Aorta (tissue), 5 donors: ENCODE measurements around the gene SERPINB12. TPM values are rescaled to one million over a fixed set of nuclear protein-coding genes. Genes with fewer than 3 reads are reported as not detected.

ENCODE experiments used
- ATAC-seq: fragments of 200-7000 bp; cut with Tn5 transposase; one replicate; pipeline ENCODE4 v1.9.1; 2022; ENCODE audit warnings: moderate library complexity; ENCODE audit not compliant: low FRiP score
- DNase-seq, 2 donors: peaks; one replicate each; pipeline ENCODE4 v3.0.0-alpha.2; 2020
- H3K27ac ChIP-seq, 2 donors: one replicate each; pipeline ENCODE4 v1.5.1; 2013; ENCODE audit warnings: low read length in 2 of 2, mild to moderate bottlenecking in 2 of 2, moderate library complexity in 2 of 2, control low read depth in 1 of 2, inconsistent platforms in 1 of 2, low read depth in 1 of 2
- H3K27me3 ChIP-seq, 2 donors: one replicate each; pipeline ENCODE4 v1.6.1; 2013; ENCODE audit warnings: control low read depth in 1 of 2, low read length in 1 of 2, mild to moderate bottlenecking in 1 of 2, moderate library complexity in 1 of 2; ENCODE audit not compliant: insufficient read depth in 2 of 2, control insufficient read depth in 1 of 2
- H3K36me3 ChIP-seq, 2 donors: one replicate each; pipeline ENCODE4 v1.6.1; 2013; ENCODE audit warnings: control low read depth in 1 of 2, low read length in 1 of 2, mild to moderate bottlenecking in 1 of 2; ENCODE audit not compliant: insufficient read depth in 2 of 2, control insufficient read depth in 1 of 2
- H3K4me1 ChIP-seq, 2 donors: one replicate each; pipeline ENCODE4 v1.6.1; 2013; ENCODE audit warnings: low read length in 2 of 2, control low read depth in 1 of 2, mild to moderate bottlenecking in 1 of 2, moderate library complexity in 1 of 2; ENCODE audit not compliant: insufficient read depth in 2 of 2, control insufficient read depth in 1 of 2
- H3K4me3 ChIP-seq, 2 donors: one replicate each; pipeline ENCODE4 v1.5.1; 2013; ENCODE audit warnings: low read length in 2 of 2, control low read depth in 1 of 2, mild to moderate bottlenecking in 1 of 2
- H3K9me3 ChIP-seq: one replicate; pipeline ENCODE4 v1.6.1; 2013; ENCODE audit warnings: mild to moderate bottlenecking, low read length; ENCODE audit not compliant: control insufficient read depth
- WGBS, 2 donors: extraction: QIAGEN DNeasy Blood & Tissue Kit; methylation state at CpG; one replicate each; pipeline ENCODE4 v1.1.7; 2013; 5-methylcytosine and 5-hydroxymethylcytosine counted together
- intact Hi-C, 2 donors: fragments of 100-400 bp; cut with DNase I; formaldehyde crosslinking; loops; one replicate each; pipeline versions ENCODE4 v1.14.2 to v1.15.0; 2022
- polyA plus RNA-seq, 2 donors: library from polyadenylated mRNA; stranded (reverse); fragments of 200-250 nt; gene quantifications; one replicate each; pipeline ENCODE4 v1.2.3, GENCODE V29; 2013
- total RNA-seq, 2 donors: library from RNA; stranded (reverse); fragmentation: NEBNext Ultra II Directional; extraction: Animal tissue kit (Norgen Biotek cat#: 25700); gene quantifications; one replicate each; pipeline ENCODE4 v1.2.1, GENCODE V29; 2021
- donor health status: healthy with polysubstance abuse.
- donor health status: Bipolar disorder and iron deficiency.
- donor health status: DM: no; HTN: no; CAD: no.
- donor health status: DM: no; HTN: no; CAD: no.
- donor health status: DM: yes; HTN: yes; CAD: no.

SERPINB12 gene
- total and polyA plus RNA-seq, 4 donors: not detected

GRCh38 chr18:63514888-63515678 is 27.1 kb upstream of the SERPINB12 start:
- no peaks in the 10 kb centered on the region for H3K4me1 ChIP-seq
- 55 to 58% methylated on average over 9 of the region's 9 CpGs for WGBS, 2 donors
- intact Hi-C loops: loop anchor here (5.0 to 10.0 kb wide), 2 partner anchors 422 to 480 kb away; no protein-coding TSS in a partner anchor

GRCh38 chr18:63515801-63516200 is 26.4 kb upstream of the SERPINB12 start:
- H3K27ac ChIP-seq: no peak overlapping the region
- DNase-seq: no peak
- H3K27me3 ChIP-seq: no peaks in the 10 kb centered on the region
- intact Hi-C loops: loop anchor here (2.0 to 10.0 kb wide), 3 partner anchors 71 to 479 kb away; partner anchors contain the start of gene SERPINB13 (in 1 of the 2)
- WGBS, 2 donors: 0% methylated on average over 1 of the region's 1 CpG
- ATAC-seq: no peak
- no peaks in the 10 kb centered on the region for H3K36me3 ChIP-seq
- no peak overlapping the region for H3K4me3 ChIP-seq
- no peaks in the 10 kb centered on the region for H3K4me1 ChIP-seq
- no peaks in the 10 kb centered on the region for H3K9me3 ChIP-seq

More at GRCh38 chr18:63514888-63515678, 27.1 kb upstream of the SERPINB12 start:
- DNase-seq: no peak
- Histone ChIP-seq H3K4me3 (no peak overlapping the region), H3K27ac (no peak overlapping the region), H3K9me3 (no peaks in the 10 kb centered on the region), H3K27me3 (no peaks in the 10 kb centered on the region), H3K36me3 (no peaks in the 10 kb centered on the region)
- ATAC-seq: no peak

GRCh38 chr18:63518178-63519012 is 23.8 kb upstream of the SERPINB12 start:
- no peaks in the 10 kb centered on the region for H3K4me1 ChIP-seq
- DNase-seq (peak in 1 of 2 donors; percentile 44), ATAC-seq (peak; percentile 77)
- no peaks in the 10 kb centered on the region for H3K36me3 ChIP-seq
- intact Hi-C loops: loop anchor here (1.0 to 10.0 kb wide), 5 partner anchors 60 to 476 kb away; no protein-coding TSS in a partner anchor
- no peak overlapping the region for H3K27ac ChIP-seq
- H3K4me3 ChIP-seq: no peak overlapping the region
- H3K9me3 ChIP-seq: no peaks in the 10 kb centered on the region
- WGBS, 2 donors: 25 to 27% methylated on average over 16 of the region's 16 CpGs
- no peaks in the 10 kb centered on the region for H3K27me3 ChIP-seq

- no peak overlapping the region for H3K4me3 ChIP-seq
- H3K27me3 ChIP-seq: no peaks in the 10 kb centered on the region
- no peaks in the 10 kb centered on the region for H3K36me3 ChIP-seq
- 77 to 79% methylated on average over 3 of the region's 3 CpGs for WGBS, 2 donors
- DNase-seq (no peak), ATAC-seq (no peak)
- H3K27ac ChIP-seq: no peak overlapping the region
- no peaks in the 10 kb centered on the region for H3K9me3 ChIP-seq
- intact Hi-C loops: loop anchor here in 1 of 2 donors (2.0 to 5.0 kb wide), 2 partner anchors 327 to 417 kb away; no protein-coding TSS in a partner anchor
- H3K4me1 ChIP-seq: no peaks in the 10 kb centered on the region
Measured at GRCh38 chr18:63520053-63520685, 22.0 kb upstream of the SERPINB12 start.

- no peaks in the 10 kb centered on the region for H3K36me3 ChIP-seq
- no peaks in the 10 kb centered on the region for H3K4me1 ChIP-seq
- H3K27me3 ChIP-seq: no peaks in the 10 kb centered on the region
- ATAC-seq (no peak), DNase-seq (no peak)
- WGBS, 2 donors: 55 to 60% methylated on average over 4 of the region's 4 CpGs
- no peak overlapping the region for H3K4me3 ChIP-seq
- H3K9me3 ChIP-seq: no peaks in the 10 kb centered on the region
- intact Hi-C loops: loop anchor here in 1 of 2 donors (5.0 kb wide), 1 partner anchor 324 kb away; no protein-coding TSS in a partner anchor
- H3K27ac ChIP-seq: no peak overlapping the region
Measured at GRCh38 chr18:63523660-63524059, 18.5 kb upstream of the SERPINB12 start.

- ATAC-seq (no peak), DNase-seq (no peak)
- Histone ChIP-seq H3K9me3 (no peaks in the 10 kb centered on the region), H3K4me1 (no peaks in the 10 kb centered on the region), H3K27ac (no peak overlapping the region), H3K27me3 (no peaks in the 10 kb centered on the region), H3K4me3 (no peak overlapping the region), H3K36me3 (no peaks in the 10 kb centered on the region)
- intact Hi-C loops: no loop called here
Measured at GRCh38 chr18:63527251-63527650, 14.9 kb upstream of the SERPINB12 start.

- H3K27me3 ChIP-seq: no peaks in the 10 kb centered on the region
- no peaks in the 10 kb centered on the region for H3K4me1 ChIP-seq
- 53 to 59% methylated on average over 5 of the region's 5 CpGs for WGBS, 2 donors
- no peaks in the 10 kb centered on the region for H3K9me3 ChIP-seq
- ATAC-seq (no peak), DNase-seq (no peak)
- intact Hi-C loops: no loop called here
- H3K36me3 ChIP-seq: no peaks in the 10 kb centered on the region
- no peak overlapping the region for H3K27ac ChIP-seq
- no peak overlapping the region for H3K4me3 ChIP-seq
Measured at GRCh38 chr18:63528863-63529492, 13.2 kb upstream of the SERPINB12 start.

DNA sequence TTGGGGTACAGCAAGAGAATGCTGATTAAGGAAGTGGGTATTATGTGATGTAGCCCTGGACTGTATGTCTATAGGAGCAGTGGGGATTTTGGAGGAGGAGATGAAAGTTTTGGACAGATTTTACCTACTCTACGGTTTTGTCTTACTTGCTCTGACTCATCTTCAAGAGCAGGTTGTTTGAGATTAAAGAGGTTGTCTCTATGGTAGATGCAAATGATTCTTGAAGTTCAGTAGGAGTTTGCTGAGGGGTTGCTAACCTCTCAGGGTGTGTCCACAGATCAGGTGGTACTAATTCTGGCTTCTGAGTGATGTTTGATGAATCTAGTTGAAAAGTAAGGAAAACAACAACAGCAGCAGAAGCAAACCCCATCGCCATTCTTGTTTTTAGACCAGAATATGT is 9.7 kb upstream of the SERPINB12 start:
- no peak overlapping the region for H3K4me3 ChIP-seq
- no peaks in the 10 kb centered on the region for H3K4me1 ChIP-seq
- ATAC-seq (no peak), DNase-seq (no peak)
- H3K36me3 ChIP-seq: no peaks in the 10 kb centered on the region
- peaks cover 0 to 1% of the 10 kb centered on the region in 2 donors for H3K27me3 ChIP-seq
- intact Hi-C loops: no loop called here
- peaks cover 2% of the 10 kb centered on the region for H3K9me3 ChIP-seq
- H3K27ac ChIP-seq: no peak overlapping the region
- 86 to 94% methylated on average over 2 of the region's 2 CpGs for WGBS, 2 donors
